GM10847 (cell line): ENCODE data around the gene MXRA7.

Source experiments
- POLR2A ChIP-seq: IDR thresholded peaks from 2 replicates; pipeline ENCODE4 v1.6.1; 2011; ENCODE audit not compliant: insufficient read length; ENCODE audit errors: extremely low read depth

The MXRA7 gene

DNA sequence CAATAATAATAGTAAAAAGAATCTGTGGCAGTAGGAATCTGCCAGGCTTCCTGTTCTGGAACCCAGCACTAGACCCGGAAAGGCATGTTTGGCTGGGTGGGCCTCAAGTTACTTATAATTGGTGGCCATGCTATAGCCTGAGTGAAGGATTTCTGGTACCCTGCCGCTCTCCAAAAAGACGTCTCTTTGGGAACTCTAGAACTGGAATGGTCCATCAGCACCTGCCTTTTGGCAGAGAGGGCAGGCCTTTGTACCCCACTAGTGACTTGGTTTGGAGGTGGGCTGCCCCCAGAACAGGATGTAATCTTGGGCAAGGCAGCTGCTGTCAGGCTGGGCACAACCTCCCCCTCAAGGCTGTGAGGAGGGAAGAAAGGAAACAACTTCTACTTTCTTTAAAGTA, 37.9 kb downstream of the MXRA7 start:
- TF ChIP-seq POLR2A: no peak

GRCh38 chr17:76672270-76672851, 38.4 kb downstream of the MXRA7 start:
- no peak for TF ChIP-seq POLR2A

DNA sequence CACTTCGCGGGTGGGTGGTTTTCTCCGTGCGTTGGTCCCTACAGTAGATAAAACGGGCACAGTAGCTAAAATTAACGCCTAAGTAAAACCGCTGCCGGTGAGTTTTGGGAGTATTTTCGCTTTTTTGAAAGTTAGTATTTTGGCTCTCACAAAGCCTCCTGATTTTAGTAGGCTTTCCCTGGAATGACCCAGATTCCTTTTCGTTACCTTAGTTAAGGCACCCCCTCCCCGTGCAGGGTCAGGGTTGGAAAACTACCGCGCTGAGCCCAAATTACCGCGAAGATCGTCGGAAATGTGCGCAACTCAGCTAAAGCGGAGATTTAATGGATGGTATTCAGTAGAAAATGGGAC, 38.9 kb downstream of the MXRA7 start:
- TF ChIP-seq POLR2A: no peak

GRCh38 chr17:76671123-76671911, 39.4 kb downstream of the MXRA7 start:
- peak; percentile 46 for TF ChIP-seq POLR2A

DNA sequence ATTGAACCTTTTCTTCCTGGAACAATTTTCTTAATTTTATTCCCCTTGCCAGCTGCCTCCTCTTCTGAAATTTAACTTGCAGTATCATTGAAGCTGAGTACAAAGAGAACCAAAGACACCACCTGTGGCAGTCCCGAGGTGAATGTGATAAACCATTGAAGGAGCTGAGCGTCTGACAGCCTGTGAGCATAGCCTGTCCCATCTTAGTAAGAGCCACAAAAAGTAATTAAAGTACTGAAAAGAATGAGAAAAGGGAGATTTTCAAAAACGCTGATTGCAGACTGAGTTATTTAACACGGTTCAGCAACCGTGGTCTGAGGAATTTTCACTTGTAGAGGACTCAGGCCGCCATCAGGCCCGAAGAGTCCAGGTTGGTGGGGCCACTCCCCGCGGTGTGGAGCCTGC, 40.0 kb downstream of the MXRA7 start:
- TF ChIP-seq POLR2A: no peak

- TF ChIP-seq POLR2A: no peak
These were observed 40.6 kb downstream of the MXRA7 start for GRCh38 chr17:76670020-76670717.

DNA sequence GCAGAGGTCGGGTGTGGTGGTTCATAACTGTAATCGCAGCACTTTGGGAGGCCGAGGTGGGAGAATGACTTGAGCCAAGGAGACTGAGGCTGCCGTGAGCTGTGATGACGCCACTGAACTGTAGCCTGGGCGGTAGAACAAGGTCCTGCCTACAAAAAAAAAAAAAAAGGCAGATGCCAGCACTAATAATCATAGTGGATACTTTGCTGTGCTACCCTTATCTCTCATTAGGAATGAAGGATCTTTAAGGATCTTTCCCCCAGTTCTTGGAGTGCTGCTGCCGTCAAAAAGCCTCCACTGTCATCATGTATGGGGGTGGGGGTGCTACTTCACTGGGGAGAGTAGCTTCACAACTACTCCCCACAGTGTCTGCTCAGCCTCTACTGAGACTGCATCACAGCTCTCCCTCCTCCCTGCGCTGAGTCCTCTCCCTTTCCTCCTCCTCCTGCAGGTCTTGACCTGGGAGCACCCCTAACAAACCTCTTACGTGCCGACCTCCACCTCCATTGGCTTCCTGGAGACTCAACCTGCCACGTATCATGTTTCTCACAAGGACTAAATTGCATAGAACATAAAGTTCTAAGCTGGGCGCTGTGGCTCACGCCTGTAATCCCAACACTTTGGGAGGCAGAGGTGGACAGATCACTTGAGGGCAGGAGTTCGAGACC, 42.8 kb downstream of the MXRA7 start:
- no peak for TF ChIP-seq POLR2A

DNA sequence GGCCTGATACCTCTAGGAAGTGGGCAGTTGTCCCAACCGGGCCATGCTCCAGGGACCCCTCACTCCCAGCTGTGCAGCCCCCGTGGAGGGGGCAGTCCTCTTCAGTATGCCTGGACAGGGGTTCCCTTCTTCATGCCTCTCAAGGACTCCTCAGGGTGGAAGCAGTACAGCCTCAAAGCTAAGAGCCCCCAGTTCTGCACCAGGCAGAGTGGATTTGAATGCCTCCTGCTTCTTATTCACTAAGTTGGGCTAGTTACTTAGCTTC, 43.3 kb downstream of the MXRA7 start:
- TF ChIP-seq POLR2A: no peak

GRCh38 chr17:76660656-76661042, 50.1 kb downstream of the MXRA7 start:
- TF ChIP-seq POLR2A: no peak

GRCh38 chr17:76659928-76660655, 50.7 kb downstream of the MXRA7 start:
- TF ChIP-seq POLR2A: no peak

- no peak for TF ChIP-seq POLR2A
These were observed 52.5 kb downstream of the MXRA7 start for GRCh38 chr17:76658242-76658662.

GRCh38 chr17:76657505-76658241, 53.1 kb downstream of the MXRA7 start:
- no peak for TF ChIP-seq POLR2A

DNA sequence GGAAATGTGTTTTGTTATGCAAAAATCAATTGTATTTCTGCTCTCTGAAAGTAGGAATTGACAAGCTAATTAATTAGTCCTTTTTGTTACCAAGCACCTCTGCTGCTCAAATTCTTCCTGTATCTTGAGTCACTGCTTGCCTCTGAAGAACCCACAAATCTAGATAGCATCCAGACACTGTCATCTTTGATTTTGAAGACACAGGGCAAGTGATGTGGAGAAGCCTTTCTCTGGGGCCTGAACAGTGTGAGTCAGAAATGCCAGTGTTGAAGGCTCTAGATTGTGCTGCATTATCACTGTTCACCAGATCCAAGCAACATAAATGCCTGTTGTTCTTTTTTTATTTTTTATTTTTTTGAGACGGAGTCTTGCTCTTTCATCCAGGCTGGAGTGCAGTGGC, 56.4 kb downstream of the MXRA7 start:
- TF ChIP-seq POLR2A: no peak

DNA sequence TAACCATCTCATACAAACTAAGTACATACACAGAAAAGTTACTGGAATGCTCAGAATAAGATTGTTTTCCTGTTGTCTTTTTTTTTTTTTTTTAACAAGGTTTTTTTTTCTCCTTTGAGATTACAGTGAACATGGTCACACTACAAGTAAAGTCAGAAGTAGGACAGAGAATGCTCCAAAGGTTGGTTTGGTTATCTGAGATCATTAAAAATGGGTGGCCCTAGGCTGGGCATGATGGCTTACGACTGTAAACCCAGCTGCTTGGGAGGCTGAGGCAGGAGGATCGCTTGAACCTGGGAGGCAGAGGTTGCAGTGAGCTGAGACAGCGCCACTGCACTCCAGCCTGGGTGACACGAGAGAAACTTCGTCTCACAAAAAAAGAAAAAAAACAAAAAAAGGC, 60.3 kb downstream of the MXRA7 start:
- TF ChIP-seq POLR2A: no peak

- no peak for TF ChIP-seq POLR2A
These were observed 64.1 kb downstream of the MXRA7 start for GRCh38 chr17:76646712-76647111.
